CD8-positive, alpha-beta memory T cell (primary cell): Measurements from ENCODE around the gene KLF3. TPM values are rescaled to one million over a fixed set of nuclear protein-coding genes. Genes with fewer than 3 reads are reported as not detected.

Experiments used
- CTCF ChIA-PET: fragments of 350-600 bp; sonication (Branson Sonifier 250); formaldehyde crosslinking; loops from one replicate; lab custom pipeline; 2021; ENCODE audit warnings: antibody characterized with exemption; lab: Charles Lee
- POLR2A ChIA-PET: fragments of 350-600 bp; sonication (Branson Sonifier 250); formaldehyde crosslinking; loops from one replicate; lab custom pipeline; 2021; ENCODE audit warnings: antibody characterized with exemption; lab: Charles Lee
- DNase-seq, 5 donors: peaks; one replicate each; pipeline versions ENCODE4 v3.0.0 to v3.0.0-alpha.2; 2020 to 2022; ENCODE audit warnings: mixed read lengths in 1 of 5
- H3K27ac ChIP-seq: one replicate; pipeline ENCODE4 v1.7.0; 2013; ENCODE audit warnings: low read depth, mild to moderate bottlenecking, low read length, moderate library complexity
- H3K27me3 ChIP-seq: 2 replicates; pipeline ENCODE4 v1.7.0; 2013; ENCODE audit warnings: low read length, mild to moderate bottlenecking; ENCODE audit not compliant: insufficient read depth, poor library complexity, severe bottlenecking
- H3K36me3 ChIP-seq: 2 replicates; pipeline ENCODE4 v1.7.0; 2013; ENCODE audit warnings: mild to moderate bottlenecking, low read length, moderate library complexity; ENCODE audit not compliant: insufficient read depth
- H3K4me1 ChIP-seq: 2 replicates; pipeline ENCODE4 v1.7.0; 2013; ENCODE audit warnings: mild to moderate bottlenecking, low read length, moderate library complexity; ENCODE audit not compliant: insufficient read depth
- H3K4me3 ChIP-seq: 2 replicates; pipeline ENCODE4 v1.7.0; 2013; ENCODE audit warnings: mild to moderate bottlenecking, low read length
- H3K9me3 ChIP-seq: 2 replicates; pipeline ENCODE4 v1.7.0; 2013; ENCODE audit warnings: mild to moderate bottlenecking, low read length
- H3K27ac Mint-ChIP-seq, 8 donors: one replicate each; pipeline ENCODE4 v1.8.0; 2020 to 2021; ENCODE audit warnings: mixed read lengths in 8 of 8, mild to moderate bottlenecking in 6 of 8, inconsistent platforms in 3 of 8, moderate library complexity in 3 of 8
- H3K27me3 Mint-ChIP-seq, 2 donors: one replicate each; pipeline ENCODE4 v1.8.0; 2020 to 2021; ENCODE audit warnings: mixed read lengths in 2 of 2, mild to moderate bottlenecking in 1 of 2, moderate library complexity in 1 of 2
- H3K36me3 Mint-ChIP-seq, 3 donors: one replicate each; pipeline ENCODE4 v1.8.0; 2020 to 2021; ENCODE audit warnings: mixed read lengths in 3 of 3, inconsistent platforms in 1 of 3, mild to moderate bottlenecking in 1 of 3
- H3K4me1 Mint-ChIP-seq, 3 donors: one replicate each; pipeline ENCODE4 v1.8.0; 2020 to 2021; ENCODE audit warnings: mixed read lengths in 3 of 3, inconsistent platforms in 1 of 3, mild to moderate bottlenecking in 1 of 3
- H3K4me3 Mint-ChIP-seq, 7 donors: one replicate each; pipeline ENCODE4 v1.8.0; 2020 to 2021; ENCODE audit warnings: mixed read lengths in 7 of 7, mild to moderate bottlenecking in 6 of 7, moderate library complexity in 4 of 7, inconsistent platforms in 2 of 7
- H3K9me3 Mint-ChIP-seq, 5 donors: one replicate each; pipeline ENCODE4 v1.8.0; 2020 to 2022; ENCODE audit warnings: mixed read lengths in 5 of 5, mild to moderate bottlenecking in 3 of 5, moderate library complexity in 2 of 5, inconsistent platforms in 1 of 5
- polyA plus RNA-seq: library from polyadenylated mRNA; unstranded; fragments of 300-500 nt; fragmentation: Illumina TruSeq; gene quantifications from one replicate; pipeline ENCODE4 v1.2.3, GENCODE V29; 2021
- total RNA-seq, 2 experiments: library from RNA; stranded (reverse); gene quantifications; one replicate each; pipeline ENCODE4 v1.2.3, GENCODE V29; 2021

Gene KLF3
- total and polyA plus RNA-seq, 3 experiments from 2014 or later: 15.2 to 72.9 (median 17.1) TPM

DNA sequence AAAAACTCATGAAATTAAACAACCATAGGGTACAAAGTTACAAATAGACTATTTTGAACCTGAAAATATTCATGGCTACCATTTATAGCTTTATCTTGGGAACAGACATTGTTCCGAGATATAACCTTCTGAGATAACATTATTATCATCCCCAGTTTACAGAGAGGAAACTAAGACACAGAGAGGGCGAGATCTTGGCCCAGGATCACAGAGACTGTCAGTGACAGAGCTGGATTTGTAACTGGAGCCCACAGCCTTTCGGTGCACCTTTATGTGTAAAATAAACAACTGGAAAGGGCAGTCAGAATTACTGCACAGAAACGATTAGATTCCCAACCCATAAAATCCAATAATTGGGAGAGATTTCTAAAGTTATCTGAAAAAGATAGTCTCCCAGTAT is 28.4 kb downstream of the KLF3 start:
- no peak overlapping the region for H3K27ac Mint-ChIP-seq
- POLR2A ChIA-PET: no interaction called here
- no peak for DNase-seq
- Histone ChIP-seq H3K4me1 (peaks cover 11% of the 10 kb centered on the region), H3K9me3 (no peaks in the 10 kb centered on the region), H3K4me3 (no peak overlapping the region), H3K27ac (no peak overlapping the region), H3K36me3 (peaks cover 85% of the 10 kb centered on the region), H3K27me3 (no peaks in the 10 kb centered on the region)
- peaks cover 23 to 35% (median 30%) of the 10 kb centered on the region in 3 donors for H3K4me1 Mint-ChIP-seq
- no peaks in the 10 kb centered on the region for H3K27me3 Mint-ChIP-seq
- H3K9me3 Mint-ChIP-seq: no peaks in the 10 kb centered on the region
- H3K4me3 Mint-ChIP-seq: no peak overlapping the region
- peaks cover 28 to 96% (median 50%) of the 10 kb centered on the region in 3 donors for H3K36me3 Mint-ChIP-seq
- CTCF ChIA-PET: interaction anchor here (0.7 to 1.5 kb wide), 2 partner anchors 39 to 373 kb away, joined by 3 to 5 read pairs; no protein-coding TSS in a partner anchor

DNA sequence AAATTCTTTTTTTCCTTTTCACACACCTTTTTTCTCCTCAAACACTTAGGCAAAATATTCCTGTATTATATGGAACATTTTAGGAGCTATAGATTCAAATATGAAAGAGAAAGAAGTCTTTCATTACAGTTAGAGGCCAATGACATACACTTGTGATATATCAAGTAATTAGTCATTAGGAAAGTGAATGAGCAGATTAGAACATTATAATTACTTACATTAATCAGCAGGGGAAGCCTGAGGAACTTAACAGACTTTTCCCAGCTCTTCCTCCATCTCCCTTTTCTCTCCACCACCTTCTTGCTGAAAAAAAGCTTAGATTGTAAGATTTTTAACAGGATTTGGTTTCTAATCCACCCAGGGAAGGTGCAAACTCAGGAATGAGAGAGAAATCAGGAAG is 29.6 kb downstream of the KLF3 start:
- Histone ChIP-seq H3K27me3 (no peaks in the 10 kb centered on the region), H3K27ac (no peak overlapping the region), H3K36me3 (peaks cover 88% of the 10 kb centered on the region), H3K4me1 (no peaks in the 10 kb centered on the region), H3K4me3 (no peak overlapping the region), H3K9me3 (no peaks in the 10 kb centered on the region)
- Mint-ChIP-seq H3K36me3 (peaks cover 33 to 96% (median 54%) of the 10 kb centered on the region in 3 donors), H3K4me3 (no peak overlapping the region), H3K27me3 (no peaks in the 10 kb centered on the region), H3K4me1 (peaks cover 12 to 24% (median 19%) of the 10 kb centered on the region in 3 donors), H3K27ac (no peak overlapping the region), H3K9me3 (no peaks in the 10 kb centered on the region)
- ChIA-PET CTCF (interaction anchor here (1.1 to 1.2 kb wide), 2 partner anchors 373 to 514 kb away, joined by 3 to 7 read pairs; no protein-coding TSS in a partner anchor), POLR2A (no interaction called here)
- DNase-seq: no peak

GRCh38 chr4:38694330-38694729 is 30.3 kb downstream of the KLF3 start:
- Mint-ChIP-seq H3K9me3 (no peaks in the 10 kb centered on the region), H3K27ac (peak overlapping the region in 6 of 8 donors; percentile 12 to 77 (median 49)), H3K4me1 (peaks cover 7 to 18% (median 11%) of the 10 kb centered on the region in 3 donors), H3K36me3 (peaks cover 33 to 96% (median 53%) of the 10 kb centered on the region in 3 donors), H3K4me3 (no peak overlapping the region), H3K27me3 (no peaks in the 10 kb centered on the region)
- no peak overlapping the region for H3K27ac ChIP-seq
- no peaks in the 10 kb centered on the region for H3K9me3 ChIP-seq
- peaks cover 80% of the 10 kb centered on the region for H3K36me3 ChIP-seq
- H3K4me1 ChIP-seq: no peaks in the 10 kb centered on the region
- POLR2A ChIA-PET: interaction anchor here (1.4 kb wide), 1 partner anchor 9 kb away, joined by 4 read pairs; no protein-coding TSS in a partner anchor
- CTCF ChIA-PET: interaction anchor here (0.5 to 1.2 kb wide), 3 partner anchors 32 to 514 kb away, joined by 3 to 7 read pairs (median 6); no protein-coding TSS in a partner anchor
- DNase-seq: no peak
- no peaks in the 10 kb centered on the region for H3K27me3 ChIP-seq
- H3K4me3 ChIP-seq: no peak overlapping the region

GRCh38 chr4:38695809-38696208 is 31.8 kb downstream of the KLF3 start:
- Mint-ChIP-seq H3K27ac (peak overlapping the region in 5 of 8 donors; percentile 14 to 78 (median 53)), H3K36me3 (peaks cover 24 to 83% (median 42%) of the 10 kb centered on the region in 3 donors)
- CTCF ChIA-PET: no interaction called here

GRCh38 chr4:38696697-38697096 is 32.7 kb downstream of the KLF3 start:
- no peak for DNase-seq
- peaks cover 57% of the 10 kb centered on the region for H3K36me3 ChIP-seq
- ChIA-PET POLR2A (interaction anchor here (0.7 kb wide), 1 partner anchor 15 kb away, joined by 3 read pairs; no protein-coding TSS in a partner anchor), CTCF (no interaction called here)
- no peak overlapping the region for H3K27ac ChIP-seq
- no peaks in the 10 kb centered on the region for H3K4me1 ChIP-seq
- no peaks in the 10 kb centered on the region for H3K27me3 ChIP-seq
- peaks cover 24 to 74% (median 38%) of the 10 kb centered on the region in 3 donors for H3K36me3 Mint-ChIP-seq
- no peaks in the 10 kb centered on the region for H3K27me3 Mint-ChIP-seq
- H3K4me3 ChIP-seq: no peak overlapping the region
- H3K9me3 Mint-ChIP-seq: no peaks in the 10 kb centered on the region
- no peak overlapping the region for H3K4me3 Mint-ChIP-seq
- peaks cover 4 to 8% (median 5%) of the 10 kb centered on the region in 3 donors for H3K4me1 Mint-ChIP-seq
- H3K9me3 ChIP-seq: no peaks in the 10 kb centered on the region
- peak overlapping the region in 1 of 8 donors; percentile 3 for H3K27ac Mint-ChIP-seq

More at GRCh38 chr4:38695809-38696208, 31.8 kb downstream of the KLF3 start:
- H3K4me3 ChIP-seq: no peak overlapping the region
- H3K36me3 ChIP-seq: peaks cover 65% of the 10 kb centered on the region
- no peak for DNase-seq
- H3K27ac ChIP-seq: no peak overlapping the region
- no peak overlapping the region for H3K4me3 Mint-ChIP-seq
- POLR2A ChIA-PET: no interaction called here
- H3K4me1 Mint-ChIP-seq: peaks cover 4 to 8% (median 5%) of the 10 kb centered on the region in 3 donors
- H3K9me3 ChIP-seq: no peaks in the 10 kb centered on the region
- H3K9me3 Mint-ChIP-seq: no peaks in the 10 kb centered on the region
- H3K4me1 ChIP-seq: no peaks in the 10 kb centered on the region
- no peaks in the 10 kb centered on the region for H3K27me3 Mint-ChIP-seq
- no peaks in the 10 kb centered on the region for H3K27me3 ChIP-seq

DNA sequence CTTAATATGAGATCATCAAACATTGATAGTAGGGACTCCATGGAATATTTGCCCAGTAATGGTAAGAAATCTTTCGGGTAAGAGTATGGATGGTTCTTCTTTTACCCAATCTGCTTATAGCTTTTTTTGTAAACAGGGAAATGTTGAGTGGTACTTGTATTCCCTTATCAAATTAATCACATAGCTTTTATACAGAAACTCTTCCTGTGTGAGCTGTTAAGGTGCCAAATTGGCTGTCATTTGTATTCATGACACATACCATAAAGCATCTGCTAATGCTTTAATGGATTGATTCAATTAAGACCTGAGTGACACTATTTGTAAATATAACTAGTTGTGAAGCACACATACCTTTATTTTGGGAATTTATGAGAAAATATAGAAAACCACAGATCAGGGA is 34.2 kb downstream of the KLF3 start:
- H3K36me3 Mint-ChIP-seq: peaks cover 24 to 63% (median 38%) of the 10 kb centered on the region in 3 donors
- CTCF ChIA-PET: interaction anchor here (1.0 to 1.3 kb wide), 2 partner anchors 43 to 518 kb away, joined by 3 to 4 read pairs; no protein-coding TSS in a partner anchor
- H3K9me3 ChIP-seq: no peaks in the 10 kb centered on the region
- peaks cover 4 to 11% (median 5%) of the 10 kb centered on the region in 3 donors for H3K4me1 Mint-ChIP-seq
- no peak overlapping the region for H3K4me3 Mint-ChIP-seq
- no peaks in the 10 kb centered on the region for H3K27me3 Mint-ChIP-seq
- no peak for DNase-seq
- H3K4me1 ChIP-seq: no peaks in the 10 kb centered on the region
- H3K27ac ChIP-seq: no peak overlapping the region
- no peak overlapping the region for H3K4me3 ChIP-seq
- H3K36me3 ChIP-seq: peaks cover 49% of the 10 kb centered on the region
- H3K27ac Mint-ChIP-seq: no peak overlapping the region
- no peaks in the 10 kb centered on the region for H3K9me3 Mint-ChIP-seq
- POLR2A ChIA-PET: interaction anchor here (0.5 to 1.3 kb wide), 2 partner anchors 9 to 353 kb away, joined by 3 read pairs; no protein-coding TSS in a partner anchor
- H3K27me3 ChIP-seq: no peaks in the 10 kb centered on the region

GRCh38 chr4:38699112-38699511 is 35.1 kb downstream of the KLF3 start:
- Histone ChIP-seq H3K36me3 (peaks cover 41% of the 10 kb centered on the region), H3K4me3 (no peak overlapping the region), H3K27me3 (no peaks in the 10 kb centered on the region), H3K27ac (no peak overlapping the region), H3K4me1 (no peaks in the 10 kb centered on the region), H3K9me3 (no peaks in the 10 kb centered on the region)
- CTCF ChIA-PET: interaction anchor here (1.3 kb wide), 1 partner anchor 519 kb away, joined by 4 read pairs; no protein-coding TSS in a partner anchor
- Mint-ChIP-seq H3K27me3 (no peaks in the 10 kb centered on the region), H3K36me3 (peaks cover 24 to 54% (median 34%) of the 10 kb centered on the region in 3 donors), H3K27ac (no peak overlapping the region), H3K4me3 (peak overlapping the region in 1 of 7 donors; percentile 33), H3K9me3 (no peaks in the 10 kb centered on the region), H3K4me1 (peaks cover 4 to 11% (median 5%) of the 10 kb centered on the region in 3 donors)
- DNase-seq: no peak
- POLR2A ChIA-PET: no interaction called here

DNA sequence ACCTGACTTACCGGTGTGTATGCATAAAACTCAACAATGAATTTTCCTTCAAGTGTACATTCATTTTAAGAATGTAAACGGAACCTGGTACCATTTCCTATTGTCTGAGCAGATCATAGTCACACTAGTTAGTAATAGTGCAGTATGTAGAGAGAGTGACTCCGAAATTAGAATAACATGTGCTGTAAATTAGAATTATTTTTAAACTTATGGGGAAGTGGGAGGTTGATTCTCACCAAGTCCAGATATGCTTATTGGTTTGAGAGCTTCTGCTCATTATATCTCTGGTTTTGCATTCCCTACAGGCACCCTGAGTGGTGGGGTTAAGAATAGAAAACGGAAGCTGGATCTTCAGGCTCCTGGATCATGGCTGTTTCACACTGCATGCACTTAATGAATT is 39.6 kb downstream of the KLF3 start:
- DNase-seq: no peak
- Mint-ChIP-seq H3K27me3 (no peaks in the 10 kb centered on the region), H3K4me3 (no peak overlapping the region), H3K9me3 (no peaks in the 10 kb centered on the region), H3K4me1 (peaks cover 11 to 14% (median 12%) of the 10 kb centered on the region in 3 donors), H3K27ac (peak overlapping the region in 1 of 8 donors; percentile 50), H3K36me3 (peaks cover 0 to 9% (median 5%) of the 10 kb centered on the region in 3 donors)
- no peak overlapping the region for H3K4me3 ChIP-seq
- no peaks in the 10 kb centered on the region for H3K36me3 ChIP-seq
- no peaks in the 10 kb centered on the region for H3K4me1 ChIP-seq
- POLR2A ChIA-PET: interaction anchor here (0.7 to 1.6 kb wide), 2 partner anchors 9 to 1572 kb away, joined by 4 to 5 read pairs; no protein-coding TSS in a partner anchor
- H3K27me3 ChIP-seq: no peaks in the 10 kb centered on the region
- H3K27ac ChIP-seq: no peak overlapping the region
- H3K9me3 ChIP-seq: no peaks in the 10 kb centered on the region
- CTCF ChIA-PET: interaction anchor here (1.9 kb wide), 1 partner anchor 524 kb away, joined by 5 read pairs; no protein-coding TSS in a partner anchor
